Measurements from ENCODE around the gene MRPL21.

DNA sequence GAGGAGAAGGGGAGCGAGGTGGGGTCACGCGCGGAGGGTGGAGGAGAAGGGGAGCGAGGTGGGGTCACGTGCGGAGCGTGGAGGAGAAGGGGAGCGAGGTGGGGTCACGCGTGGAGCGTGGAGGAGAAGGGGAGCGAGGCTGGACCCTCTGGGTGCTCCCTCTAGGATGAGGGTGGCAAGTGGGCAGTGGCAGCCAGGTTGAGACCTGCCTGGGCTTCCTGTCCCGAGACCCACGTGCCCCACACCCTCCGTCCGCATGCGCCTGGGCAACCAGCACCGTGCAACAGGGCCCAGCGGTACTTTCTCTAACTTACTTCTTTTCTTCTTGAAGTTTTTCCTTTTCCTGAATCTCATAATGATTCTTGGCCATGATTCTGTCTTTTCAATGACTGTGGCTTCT lies 11.1 kb downstream of the MRPL21 start:
- TF ChIP-seq, protein P1, sequence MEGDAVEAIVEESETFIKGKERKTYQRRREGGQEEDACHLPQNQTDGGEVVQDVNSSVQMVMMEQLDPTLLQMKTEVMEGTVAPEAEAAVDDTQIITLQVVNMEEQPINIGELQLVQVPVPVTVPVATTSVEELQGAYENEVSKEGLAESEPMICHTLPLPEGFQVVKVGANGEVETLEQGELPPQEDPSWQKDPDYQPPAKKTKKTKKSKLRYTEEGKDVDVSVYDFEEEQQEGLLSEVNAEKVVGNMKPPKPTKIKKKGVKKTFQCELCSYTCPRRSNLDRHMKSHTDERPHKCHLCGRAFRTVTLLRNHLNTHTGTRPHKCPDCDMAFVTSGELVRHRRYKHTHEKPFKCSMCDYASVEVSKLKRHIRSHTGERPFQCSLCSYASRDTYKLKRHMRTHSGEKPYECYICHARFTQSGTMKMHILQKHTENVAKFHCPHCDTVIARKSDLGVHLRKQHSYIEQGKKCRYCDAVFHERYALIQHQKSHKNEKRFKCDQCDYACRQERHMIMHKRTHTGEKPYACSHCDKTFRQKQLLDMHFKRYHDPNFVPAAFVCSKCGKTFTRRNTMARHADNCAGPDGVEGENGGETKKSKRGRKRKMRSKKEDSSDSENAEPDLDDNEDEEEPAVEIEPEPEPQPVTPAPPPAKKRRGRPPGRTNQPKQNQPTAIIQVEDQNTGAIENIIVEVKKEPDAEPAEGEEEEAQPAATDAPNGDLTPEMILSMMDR (IDR thresholded peaks at IDR 0.05; ENCODE audit: low read depth, low read length, poor library complexity, severe bottlenecking): no peak
- no peak for TF ChIP-seq EZH2phosphoT487 (IDR thresholded peaks at IDR 0.05; ENCODE audit: borderline replicate concordance, low read length)

Measured in DOHH2 (cell line).